NCI-H2227 (cell line): ENCODE measurements around the gene FAM107B.
"Not testable (repeated sequence)": the region's sequence is repeated elsewhere in the genome, so short reads cannot be mapped to it uniquely, and the experiment has no call there.

Source experiments
- DNase-seq: peaks from one replicate; lab custom pipeline; 2025; ENCODE audit not compliant: unreplicated experiment; lab: John Stamatoyannopoulos, UW

FAM107B gene

GRCh38 chr10:14667280-14667679 lies 107.4 kb downstream of the FAM107B start:
- no peak for DNase-seq

- DNase-seq, result no peak
Observed at GRCh38 chr10:14665865-14666857, 108.5 kb downstream of the FAM107B start.

GRCh38 chr10:14665304-14665703 lies 109.4 kb downstream of the FAM107B start:
- peak; percentile 20 for DNase-seq

- DNase-seq, result no peak
Observed at GRCh38 chr10:14664345-14664744, 110.4 kb downstream of the FAM107B start.

- no peak for DNase-seq
Observed at GRCh38 chr10:14661818-14662217, 112.9 kb downstream of the FAM107B start.

- DNase-seq, result no peak
Observed at GRCh38 chr10:14660831-14661230, 113.9 kb downstream of the FAM107B start.

GRCh38 chr10:14659626-14660196 lies 115.0 kb downstream of the FAM107B start:
- no peak for DNase-seq

- not testable (repeated sequence) for DNase-seq
Observed at GRCh38 chr10:14659137-14659536, 115.6 kb downstream of the FAM107B start.

GRCh38 chr10:14658331-14659127 lies 116.2 kb downstream of the FAM107B start:
- no peak for DNase-seq

GRCh38 chr10:14656052-14656730 lies 118.5 kb downstream of the FAM107B start:
- DNase-seq, result no peak

- DNase-seq, result no peak
Observed at GRCh38 chr10:14654821-14655382, 119.8 kb downstream of the FAM107B start.

- peak; percentile 69 for DNase-seq
Observed at GRCh38 chr10:14653271-14654161, 121.2 kb downstream of the FAM107B start.

GRCh38 chr10:14652816-14653215 lies 121.9 kb downstream of the FAM107B start:
- no peak for DNase-seq

- no peak for DNase-seq
Observed at GRCh38 chr10:14652067-14652466, 122.6 kb downstream of the FAM107B start.

- DNase-seq, result no peak
Observed at GRCh38 chr10:14649739-14650138, 125.0 kb downstream of the FAM107B start.

GRCh38 chr10:14648946-14649345 lies 125.8 kb downstream of the FAM107B start:
- DNase-seq, result no peak

- peak; percentile 73 for DNase-seq
Observed at GRCh38 chr10:14648005-14648765, 126.5 kb downstream of the FAM107B start.

- no peak for DNase-seq
Observed at GRCh38 chr10:14645239-14645960, 129.3 kb downstream of the FAM107B start.
